ENCODE results near the gene TEN1. TPM values are rescaled to one million over a fixed set of nuclear protein-coding genes. Genes with fewer than 3 reads are reported as not detected.
"Not testable (repeated sequence)": the region's sequence is repeated elsewhere in the genome, so short reads cannot be mapped to it uniquely, and the experiment has no call there.

TEN1 gene
- total and polyA plus RNA-seq, 2 of the 13 experiments (the other 11 are each of a cell fraction or from before 2014, with no cell fraction given) = 18.0 to 21.3 TPM

DNA sequence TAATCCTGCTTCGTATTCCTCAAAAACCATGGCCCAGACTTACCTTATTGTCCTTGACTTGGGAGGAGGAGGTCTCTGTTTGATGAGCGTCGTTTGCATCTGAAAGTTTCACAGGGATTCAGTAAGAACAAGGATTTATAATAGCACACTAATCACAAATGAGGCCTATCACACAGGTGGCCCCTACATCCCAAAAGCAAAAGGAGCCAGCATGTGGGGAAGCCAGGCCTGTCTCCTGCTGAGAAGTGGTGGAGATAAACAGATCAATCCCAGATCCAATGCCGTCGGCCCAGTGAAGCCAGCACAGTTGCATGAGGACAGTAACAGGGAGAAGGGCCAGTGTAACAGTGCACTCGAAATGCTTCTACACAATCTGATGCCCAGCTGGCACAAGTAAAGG lies 61.3 kb downstream of the TEN1 start:
- H3K27me3 ChIP-seq (ENCODE audit: control insufficient read depth in 1 of 2, insufficient read depth in 2 of 2, low read length in 2 of 2) = no peaks in the 10 kb centered on the region
- H3K4me1 ChIP-seq (ENCODE audit: insufficient read depth, low read length) = no peaks in the 10 kb centered on the region
- DNase-seq (ENCODE audit: low spot score) (no peak), ATAC-seq (no peak), FAIRE-seq (no peak)
- POLR2A ChIA-PET = interaction anchor here (1.6 kb wide), 1 partner anchor 26 kb away, joined by 3 read pairs; no protein-coding TSS in a partner anchor
- H2AFZ ChIP-seq (ENCODE audit: low read length) = no peak overlapping the region
- BruUV-seq (replicated peaks) = no TSS peak
- CTCF ChIA-PET (ENCODE audit: low intra/inter-chr PET ratio, low total read pairs) = no interaction called here
- H3K36me3 ChIP-seq (replicated peaks in 1 of 2; ENCODE audit: control insufficient read depth in 1 of 2, insufficient read depth in 2 of 2, low read length in 2 of 2) = peaks cover 40 to 78% of the 10 kb centered on the region in 2 experiments
- H4K20me1 ChIP-seq (ENCODE audit: insufficient read depth, low read length) = no peaks in the 10 kb centered on the region
- intact Hi-C loops (cut with micrococcal nuclease; ENCODE audit: unreplicated experiment) = no loop called here
- no peak overlapping the region for H3K4me3 ChIP-seq (replicated peaks in 1 of 3; ENCODE audit: insufficient read depth in 1 of 3, low read depth in 2 of 3, low read length in 3 of 3)
- no peak for TF ChIP-seq FOXA3 (CRISPR knock-in tag; IDR thresholded peaks at IDR 0.05)
- no peaks in the 10 kb centered on the region for H3K79me2 ChIP-seq (ENCODE audit: insufficient read depth, low read length)
- no peaks in the 10 kb centered on the region for H3K9me3 ChIP-seq (ENCODE audit: low read length)
- H3K27ac ChIP-seq (ENCODE audit: extremely low read length, insufficient read depth, low read length) = no peak overlapping the region
- in situ Hi-C loops (cut with HindIII; ENCODE audit: extremely low pct_ligation_motif_present, low pct_unique_long_range_greater_than_20kb) = no loop called here
- no peak overlapping the region for H3K4me2 ChIP-seq (ENCODE audit: low read depth, low read length)
- H3K9ac ChIP-seq (ENCODE audit: insufficient read depth, low read depth, low read length) = no peak overlapping the region
- 81% methylated on average over 6 of the region's 6 CpGs for WGBS (ENCODE audit: low lambda C conversion rate)

DNA sequence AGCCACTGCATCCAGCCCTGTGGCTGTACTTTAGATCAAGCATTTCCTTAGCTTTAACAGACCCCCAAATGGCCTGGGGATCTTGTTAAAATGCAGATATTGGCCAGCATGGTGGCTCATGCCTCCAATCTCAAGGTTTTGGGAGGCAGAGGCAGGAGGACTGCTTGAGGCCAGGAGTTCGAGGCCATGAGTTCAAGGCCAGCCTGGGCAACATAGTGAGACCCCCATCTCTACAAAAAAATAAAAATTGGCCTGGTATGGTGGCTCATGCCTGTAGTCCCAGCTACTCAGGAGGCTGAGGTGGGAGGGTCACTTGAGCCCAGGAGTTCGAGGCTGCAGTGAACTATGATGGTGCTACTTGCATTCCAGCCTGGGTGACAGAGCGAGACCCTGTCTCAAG lies 63.8 kb downstream of the TEN1 start:
- intact Hi-C loops (cut with micrococcal nuclease; ENCODE audit: unreplicated experiment); H3K9ac ChIP-seq (ENCODE audit: insufficient read depth, low read depth, low read length); H2AFZ ChIP-seq (ENCODE audit: low read length); DNase-seq (ENCODE audit: low spot score); CTCF ChIA-PET (ENCODE audit: low intra/inter-chr PET ratio, low total read pairs); H4K20me1 ChIP-seq (ENCODE audit: insufficient read depth, low read length); H3K27ac ChIP-seq (ENCODE audit: extremely low read length, insufficient read depth, low read length); FAIRE-seq; POLR2A ChIA-PET; H3K9me3 ChIP-seq (ENCODE audit: low read length); H3K4me1 ChIP-seq (ENCODE audit: insufficient read depth, low read length); H3K79me2 ChIP-seq (ENCODE audit: insufficient read depth, low read length); in situ Hi-C loops (cut with HindIII; ENCODE audit: extremely low pct_ligation_motif_present, low pct_unique_long_range_greater_than_20kb); H3K4me2 ChIP-seq (ENCODE audit: low read depth, low read length); H3K4me3 ChIP-seq (replicated peaks in 1 of 3; ENCODE audit: insufficient read depth in 1 of 3, low read depth in 2 of 3, low read length in 3 of 3); H3K27me3 ChIP-seq (ENCODE audit: control insufficient read depth in 1 of 2, insufficient read depth in 2 of 2, low read length in 2 of 2); BruUV-seq (replicated peaks); ATAC-seq: not testable (repeated sequence)
- 96% methylated on average over 3 of the region's 3 CpGs for WGBS (ENCODE audit: low lambda C conversion rate)
- TF ChIP-seq ZNF121 (CRISPR knock-in tag; IDR thresholded peaks at IDR 0.05) = 0 out of 2 replicates have a peak, but pooled peaks have one; percentile 35
- TF ChIP-seq, protein P1, sequence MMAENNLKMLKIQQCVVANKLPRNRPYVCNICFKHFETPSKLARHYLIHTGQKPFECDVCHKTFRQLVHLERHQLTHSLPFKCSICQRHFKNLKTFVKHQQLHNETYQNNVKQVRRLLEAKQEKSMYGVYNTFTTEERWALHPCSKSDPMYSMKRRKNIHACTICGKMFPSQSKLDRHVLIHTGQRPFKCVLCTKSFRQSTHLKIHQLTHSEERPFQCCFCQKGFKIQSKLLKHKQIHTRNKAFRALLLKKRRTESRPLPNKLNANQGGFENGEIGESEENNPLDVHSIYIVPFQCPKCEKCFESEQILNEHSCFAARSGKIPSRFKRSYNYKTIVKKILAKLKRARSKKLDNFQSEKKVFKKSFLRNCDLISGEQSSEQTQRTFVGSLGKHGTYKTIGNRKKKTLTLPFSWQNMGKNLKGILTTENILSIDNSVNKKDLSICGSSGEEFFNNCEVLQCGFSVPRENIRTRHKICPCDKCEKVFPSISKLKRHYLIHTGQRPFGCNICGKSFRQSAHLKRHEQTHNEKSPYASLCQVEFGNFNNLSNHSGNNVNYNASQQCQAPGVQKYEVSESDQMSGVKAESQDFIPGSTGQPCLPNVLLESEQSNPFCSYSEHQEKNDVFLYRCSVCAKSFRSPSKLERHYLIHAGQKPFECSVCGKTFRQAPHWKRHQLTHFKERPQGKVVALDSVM (CRISPR knock-in tag; IDR thresholded peaks at IDR 0.05) = 0 out of 2 replicates have a peak, but pooled peaks have one; percentile 41
- H3K36me3 ChIP-seq (replicated peaks in 1 of 2; ENCODE audit: control insufficient read depth in 1 of 2, insufficient read depth in 2 of 2, low read length in 2 of 2) = peaks cover 58 to 94% of the 10 kb centered on the region in 2 experiments

Measured in HepG2 (cell line).